HCT116 (cell line): ENCODE data around the gene OR4K17. TPM values are rescaled to one million over a fixed set of nuclear protein-coding genes. Genes with fewer than 3 reads are reported as not detected.

ENCODE experiments used
- ATAC-seq: fragments of 200-7000 bp; cut with Tn5 transposase; 2 replicates; pipeline ENCODE4 v1.9.1; 2020; ENCODE audit warnings: mild to moderate bottlenecking, moderate library complexity
- BruUV-seq: library from RNA; stranded (reverse); fragments of 400-500 nt; replicated peaks from 2 replicates; lab custom pipeline; 2021; lab: Mats Ljungman, UMichigan
- CTCF ChIA-PET: fragments of 300-600 bp; sonication (Branson Sonifier 250); formaldehyde crosslinking; loops from one replicate; lab custom pipeline; 2021; ENCODE audit warnings: antibody characterized with exemption; lab: Charles Lee
- POLR2A ChIA-PET: fragments of 300-600, 350-600 bp; sonication (Branson Sonifier 250); formaldehyde crosslinking; loops from one replicate; lab custom pipeline; 2021; ENCODE audit warnings: antibody characterized with exemption; lab: Charles Lee
- RAD21 ChIA-PET, 2 experiments: fragments of 300-600 bp; sonication (Branson Sonifier 250); formaldehyde crosslinking; loops; one replicate each; lab custom pipeline; 2023; ENCODE audit warnings: low total read pairs in 2 of 2; ENCODE audit not compliant: uncharacterized antibody in 2 of 2, unreplicated experiment in 2 of 2, low non-redundant PET in 1 of 2; lab: Charles Lee
- DNase-seq: peaks from one replicate; pipeline ENCODE4 v3.0.0-alpha.2; 2010; ENCODE audit warnings: low read depth, low spot score
- H2AFZ ChIP-seq: fragments of 200-600 bp; shearing (Covaris generic), sonication (generic); 2 replicates; pipeline ENCODE4 v1.6.1; 2017; ENCODE audit warnings: low read depth, mixed run types, mixed read lengths, antibody characterized with exemption, low read length; ENCODE audit not compliant: poor library complexity, severe bottlenecking
- H3K27ac ChIP-seq: 2 replicates; pipeline ENCODE4 v1.5.1; 2012; ENCODE audit warnings: low read depth, low read length
- H3K27me3 ChIP-seq: fragments of 200-600 bp; sonication (generic); 2 replicates; pipeline ENCODE4 v1.6.1; 2016; ENCODE audit warnings: mixed run types, low read length, mixed read lengths; ENCODE audit not compliant: insufficient read depth
- H3K36me3 ChIP-seq, 2 experiments: fragments of 200-500 bp in 1 of 2; fragments of 200-600 bp in 1 of 2; sonication (Bioruptor generic) in 1 of 2; sonication (generic) in 1 of 2; 2 replicates each; pipeline versions ENCODE4 v1.5.1 to v1.6.1; 2014 to 2016; ENCODE audit warnings: low read length in 2 of 2, inconsistent platforms in 1 of 2, mixed read lengths in 1 of 2, mixed run types in 1 of 2; ENCODE audit not compliant: insufficient read depth in 2 of 2, control insufficient read depth in 1 of 2
- H3K4me1 ChIP-seq, 2 experiments: fragments of 200-600 bp in 1 of 2; sonication (generic) in 1 of 2; 2 replicates each; pipeline versions ENCODE4 v1.5.1 to v1.6.1; 2012 to 2017; ENCODE audit warnings: low read length in 2 of 2, inconsistent platforms in 1 of 2, mild to moderate bottlenecking in 1 of 2, mixed read lengths in 1 of 2, mixed run types in 1 of 2, moderate library complexity in 1 of 2; ENCODE audit not compliant: insufficient read depth in 2 of 2, control insufficient read depth in 1 of 2
- H3K4me2 ChIP-seq: fragments of 200-600 bp; sonication (generic); 2 replicates; pipeline ENCODE4 v1.6.1; 2017; ENCODE audit warnings: mixed run types, low read length, mixed read lengths
- H3K4me3 ChIP-seq, 2 experiments: fragments of 200-600 bp in 1 of 2; sonication (generic) in 1 of 2; replicated peaks in 1 of 2; 2 replicates each; pipeline ENCODE4 v1.5.1; 2011 to 2016; ENCODE audit warnings: low read length in 2 of 2, control low read depth in 1 of 2, low read depth in 1 of 2, mild to moderate bottlenecking in 1 of 2, mixed read lengths in 1 of 2, mixed run types in 1 of 2
- H3K79me2 ChIP-seq: fragments of 200-600 bp; sonication (generic); 2 replicates; pipeline ENCODE4 v1.6.1; 2017; ENCODE audit warnings: mild to moderate bottlenecking, mixed run types, low read length, moderate library complexity, mixed read lengths; ENCODE audit not compliant: insufficient read depth
- H3K9ac ChIP-seq: fragments of 200-600 bp; sonication (generic); 2 replicates; pipeline ENCODE4 v1.6.1; 2016; ENCODE audit warnings: low read length, mixed read lengths
- H3K9me2 ChIP-seq: fragments of 200-600 bp; sonication (generic), shearing (Covaris generic); 2 replicates; pipeline ENCODE4 v1.6.1; 2017; ENCODE audit warnings: mixed run types, mild to moderate bottlenecking, moderate library complexity; ENCODE audit not compliant: insufficient read depth
- H3K9me3 ChIP-seq, 2 experiments: fragments of 200-500 bp in 1 of 2; fragments of 200-600 bp in 1 of 2; sonication (Bioruptor generic) in 1 of 2; sonication (generic) in 1 of 2; 2 replicates each; pipeline ENCODE4 v1.6.1; 2014 to 2017; ENCODE audit warnings: low read length in 2 of 2, mixed read lengths in 2 of 2, inconsistent platforms in 1 of 2, low read depth in 1 of 2, mild to moderate bottlenecking in 1 of 2, mixed run types in 1 of 2, moderate library complexity in 1 of 2; ENCODE audit not compliant: control insufficient read depth in 1 of 2, insufficient read depth in 1 of 2
- H4K20me1 ChIP-seq: fragments of 200-600 bp; sonication (generic), shearing (Covaris generic); 2 replicates; pipeline ENCODE4 v1.6.1; 2017; ENCODE audit warnings: mixed run types, mild to moderate bottlenecking, moderate library complexity; ENCODE audit not compliant: insufficient read depth
- CBX3 ChIP-seq: IDR thresholded peaks from 2 replicates; pipeline ENCODE4 v1.6.1; 2012; ENCODE audit warnings: low read depth
- CEBPB ChIP-seq: IDR thresholded peaks from 2 replicates; pipeline ENCODE4 v1.6.1; 2012; ENCODE audit warnings: low read depth
- ELF1 ChIP-seq: IDR thresholded peaks from 2 replicates; pipeline ENCODE4 v1.6.1; 2012; ENCODE audit warnings: low read depth, borderline replicate concordance
- JUND ChIP-seq: IDR thresholded peaks from 2 replicates; pipeline ENCODE4 v1.6.1; 2012
- POLR2AphosphoS5 ChIP-seq: IDR thresholded peaks from 2 replicates; pipeline ENCODE4 v1.6.1; 2011; ENCODE audit warnings: mild to moderate bottlenecking, low read depth, low read length, moderate library complexity
- RAD21 ChIP-seq: IDR thresholded peaks from 2 replicates; pipeline ENCODE4 v1.6.1; 2012; ENCODE audit warnings: low read depth, mild to moderate bottlenecking
- SRF ChIP-seq: IDR thresholded peaks from 2 replicates; pipeline ENCODE4 v1.6.1; 2012; ENCODE audit warnings: low read depth
- TCF7L2 ChIP-seq: IDR thresholded peaks from 2 replicates; pipeline ENCODE4 v1.7.0; 2011; ENCODE audit warnings: borderline replicate concordance, inconsistent platforms; ENCODE audit not compliant: insufficient read depth, insufficient read length; ENCODE audit errors: extremely low read depth
- YY1 ChIP-seq: IDR thresholded peaks from 2 replicates; pipeline ENCODE4 v1.6.1; 2011; ENCODE audit warnings: low read length, low read depth, moderate library complexity, mild to moderate bottlenecking; ENCODE audit not compliant: insufficient replicate concordance; ENCODE audit errors: extremely low read depth
- ZFX ChIP-seq: fragments of 450-650 bp; IDR thresholded peaks from 2 replicates; pipeline ENCODE4 v1.6.1; 2017
- intact Hi-C: fragments of 100-400 bp; cut with micrococcal nuclease; formaldehyde crosslinking; loops from 2 replicates; pipeline ENCODE4 v1.10.0; 2022
- total RNA-seq: library from RNA; stranded (reverse); gene quantifications from one replicate; pipeline ENCODE4 v1.2.1, GENCODE V29; 2021; ENCODE audit not compliant: unreplicated experiment
- TF ChIP-seq, protein P1 (sequence below): IDR thresholded peaks from 2 replicates; pipeline ENCODE4 v1.6.1; 2012
- TF ChIP-seq, protein P2 (sequence below), 3 experiments: fragments of 200-600 bp in 1 of 3; sonication (generic) in 1 of 3; IDR thresholded peaks in 2 of 3; conservative IDR thresholded peaks in 1 of 3; 2 replicates each; pipeline ENCODE4 v1.5.1; 2012 to 2017; ENCODE audit warnings: low read depth in 2 of 3, low read length in 2 of 3, antibody characterized with exemption in 1 of 3, borderline replicate concordance in 1 of 3, control low read depth in 1 of 3, mild to moderate bottlenecking in 1 of 3, mixed read lengths in 1 of 3, mixed run types in 1 of 3, moderate library complexity in 1 of 3; ENCODE audit not compliant: insufficient read depth in 1 of 3
- TF ChIP-seq, protein P3 (sequence below): IDR thresholded peaks from 2 replicates; pipeline ENCODE4 v1.6.1; 2012

OR4K17 gene
- total RNA-seq, 1 experiment from 2014 or later = not detected

DNA sequence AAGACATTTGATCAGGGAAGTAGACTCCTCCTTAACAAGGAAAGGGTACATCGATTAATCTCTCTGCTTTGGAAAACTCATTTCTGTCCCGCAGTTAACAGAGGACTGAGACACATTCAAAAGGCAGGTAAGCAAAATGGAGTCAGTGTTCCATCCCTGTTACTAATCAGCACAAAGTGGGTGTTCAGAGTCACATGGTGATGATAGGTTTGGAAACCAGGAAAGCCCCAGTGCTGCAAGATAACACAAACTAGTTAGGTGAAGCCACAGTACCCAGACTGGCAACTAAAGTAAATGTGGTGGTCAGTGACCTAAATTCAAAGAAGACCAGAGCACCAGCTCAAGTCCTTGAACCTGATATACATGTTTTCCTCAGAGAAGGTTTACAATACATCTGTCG is 1.8 kb downstream of the OR4K17 start:
- Histone ChIP-seq H3K27me3 (no peaks in the 10 kb centered on the region), H3K79me2 (no peaks in the 10 kb centered on the region), H4K20me1 (no peaks in the 10 kb centered on the region), H3K4me3 (no peak overlapping the region), H3K27ac (no peak overlapping the region), H3K4me1 (no peaks in the 10 kb centered on the region), H3K4me2 (no peak overlapping the region), H3K9ac (no peak overlapping the region), H3K9me2 (no peaks in the 10 kb centered on the region), H3K36me3 (no peaks in the 10 kb centered on the region), H2AFZ (no peak overlapping the region), H3K9me3 (no peaks in the 10 kb centered on the region; a peak in 1 of 4 replicates)
- TF ChIP-seq, protein P1, sequence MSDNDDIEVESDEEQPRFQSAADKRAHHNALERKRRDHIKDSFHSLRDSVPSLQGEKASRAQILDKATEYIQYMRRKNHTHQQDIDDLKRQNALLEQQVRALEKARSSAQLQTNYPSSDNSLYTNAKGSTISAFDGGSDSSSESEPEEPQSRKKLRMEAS = no peak
- TF ChIP-seq TCF7L2 (no peak), ZFX (no peak), ELF1 (no peak), RAD21 (no peak), YY1 (no peak), CEBPB (no peak), SRF (no peak), JUND (no peak), POLR2AphosphoS5 (no peak), CBX3 (no peak)
- TF ChIP-seq, protein P2, sequence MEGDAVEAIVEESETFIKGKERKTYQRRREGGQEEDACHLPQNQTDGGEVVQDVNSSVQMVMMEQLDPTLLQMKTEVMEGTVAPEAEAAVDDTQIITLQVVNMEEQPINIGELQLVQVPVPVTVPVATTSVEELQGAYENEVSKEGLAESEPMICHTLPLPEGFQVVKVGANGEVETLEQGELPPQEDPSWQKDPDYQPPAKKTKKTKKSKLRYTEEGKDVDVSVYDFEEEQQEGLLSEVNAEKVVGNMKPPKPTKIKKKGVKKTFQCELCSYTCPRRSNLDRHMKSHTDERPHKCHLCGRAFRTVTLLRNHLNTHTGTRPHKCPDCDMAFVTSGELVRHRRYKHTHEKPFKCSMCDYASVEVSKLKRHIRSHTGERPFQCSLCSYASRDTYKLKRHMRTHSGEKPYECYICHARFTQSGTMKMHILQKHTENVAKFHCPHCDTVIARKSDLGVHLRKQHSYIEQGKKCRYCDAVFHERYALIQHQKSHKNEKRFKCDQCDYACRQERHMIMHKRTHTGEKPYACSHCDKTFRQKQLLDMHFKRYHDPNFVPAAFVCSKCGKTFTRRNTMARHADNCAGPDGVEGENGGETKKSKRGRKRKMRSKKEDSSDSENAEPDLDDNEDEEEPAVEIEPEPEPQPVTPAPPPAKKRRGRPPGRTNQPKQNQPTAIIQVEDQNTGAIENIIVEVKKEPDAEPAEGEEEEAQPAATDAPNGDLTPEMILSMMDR (IDR thresholded peaks at IDR 0.05 in 2 of 3, conservative IDR thresholded peaks at IDR 0.05 in 1 of 3; ENCODE audit: borderline replicate concordance in 1 of 3, insufficient read depth in 1 of 3, low read depth in 2 of 3, low read length in 2 of 3) = no peak
- TF ChIP-seq, protein P3, sequence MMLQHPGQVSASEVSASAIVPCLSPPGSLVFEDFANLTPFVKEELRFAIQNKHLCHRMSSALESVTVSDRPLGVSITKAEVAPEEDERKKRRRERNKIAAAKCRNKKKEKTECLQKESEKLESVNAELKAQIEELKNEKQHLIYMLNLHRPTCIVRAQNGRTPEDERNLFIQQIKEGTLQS = no peak
- ChIA-PET CTCF (no interaction called here), POLR2A (no interaction called here), RAD21 (no interaction called here)
- intact Hi-C loops = no loop called here
- ATAC-seq = no peak
- BruUV-seq = no TSS peak
- no peak for DNase-seq
